PC-9 (cell line): ENCODE results near the gene TRIM44.

Source experiments
- CTCF ChIP-seq: fragments of 200-600 bp; sonication (generic); conservative IDR thresholded peaks from 2 replicates; pipeline ENCODE4 v1.6.1; 2017; ENCODE audit warnings: mixed run types, antibody characterized with exemption, mild to moderate bottlenecking, moderate library complexity
- EZH2 ChIP-seq: fragments of 200-600 bp; sonication (generic); IDR thresholded peaks from 2 replicates; pipeline ENCODE4 v1.8.0; 2017; ENCODE audit warnings: antibody characterized with exemption, low read depth

GRCh38 chr11:35623621-35624168 is 38.9 kb upstream of the TRIM44 start:
- no peak for TF ChIP-seq CTCF
- TF ChIP-seq EZH2 = no peak
